HL-60 (cell line): ENCODE results near the gene EFCAB6.

Experiments
- POLR2AphosphoS5 ChIP-seq: IDR thresholded peaks from 2 replicates; pipeline ENCODE4 v1.6.1; 2012; ENCODE audit warnings: low read depth
- SPI1 ChIP-seq: IDR thresholded peaks from 2 replicates; pipeline ENCODE4 v1.6.1; 2012; ENCODE audit warnings: low read depth, mild to moderate bottlenecking, borderline replicate concordance
- TF ChIP-seq, protein P1 (sequence below): IDR thresholded peaks from one replicate; pipeline ENCODE4 v1.5.1; 2011; ENCODE audit warnings: low read length, control low read depth, inconsistent platforms; ENCODE audit not compliant: insufficient read depth
- TF ChIP-seq, protein P2 (sequence below): IDR thresholded peaks from 2 replicates; pipeline ENCODE4 v1.6.1; 2012; ENCODE audit warnings: low read depth; ENCODE audit not compliant: insufficient replicate concordance

DNA sequence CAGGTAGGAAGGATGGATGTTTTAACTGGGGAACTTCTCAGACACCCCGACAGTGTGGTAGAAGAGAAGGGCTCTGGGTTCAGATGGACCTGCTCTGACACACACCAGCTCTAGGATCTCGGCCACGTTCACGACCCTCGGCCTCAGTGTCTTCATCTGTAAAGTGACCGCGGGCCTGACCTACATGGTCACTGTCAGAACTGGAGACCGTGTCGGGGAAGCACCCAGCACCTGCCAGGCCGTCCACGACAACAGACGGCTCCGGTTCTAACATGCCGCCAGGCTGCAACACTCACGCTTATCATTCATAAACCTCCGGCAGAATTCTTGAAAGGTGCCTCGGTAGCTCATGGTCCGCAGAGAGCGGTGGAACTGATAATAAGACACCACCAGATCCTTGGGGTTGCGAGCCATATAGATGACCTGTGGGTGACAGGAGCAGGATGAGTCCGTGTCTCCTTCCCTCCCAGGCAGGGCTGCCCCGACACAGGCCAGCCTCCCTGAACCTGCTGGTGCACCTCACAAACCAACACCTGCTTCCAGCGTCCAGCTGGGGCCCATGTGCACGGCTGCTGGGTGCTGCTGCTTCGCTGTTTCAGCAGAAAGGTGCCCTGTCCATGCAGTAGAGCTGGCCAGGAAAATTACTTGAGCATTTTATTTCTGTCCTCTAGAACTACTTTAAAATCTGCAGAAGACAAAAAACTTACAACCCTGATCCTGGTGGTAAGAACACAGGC is 26.6 kb upstream of the EFCAB6 start:
- TF ChIP-seq, protein P1, sequence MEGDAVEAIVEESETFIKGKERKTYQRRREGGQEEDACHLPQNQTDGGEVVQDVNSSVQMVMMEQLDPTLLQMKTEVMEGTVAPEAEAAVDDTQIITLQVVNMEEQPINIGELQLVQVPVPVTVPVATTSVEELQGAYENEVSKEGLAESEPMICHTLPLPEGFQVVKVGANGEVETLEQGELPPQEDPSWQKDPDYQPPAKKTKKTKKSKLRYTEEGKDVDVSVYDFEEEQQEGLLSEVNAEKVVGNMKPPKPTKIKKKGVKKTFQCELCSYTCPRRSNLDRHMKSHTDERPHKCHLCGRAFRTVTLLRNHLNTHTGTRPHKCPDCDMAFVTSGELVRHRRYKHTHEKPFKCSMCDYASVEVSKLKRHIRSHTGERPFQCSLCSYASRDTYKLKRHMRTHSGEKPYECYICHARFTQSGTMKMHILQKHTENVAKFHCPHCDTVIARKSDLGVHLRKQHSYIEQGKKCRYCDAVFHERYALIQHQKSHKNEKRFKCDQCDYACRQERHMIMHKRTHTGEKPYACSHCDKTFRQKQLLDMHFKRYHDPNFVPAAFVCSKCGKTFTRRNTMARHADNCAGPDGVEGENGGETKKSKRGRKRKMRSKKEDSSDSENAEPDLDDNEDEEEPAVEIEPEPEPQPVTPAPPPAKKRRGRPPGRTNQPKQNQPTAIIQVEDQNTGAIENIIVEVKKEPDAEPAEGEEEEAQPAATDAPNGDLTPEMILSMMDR: no peak
- TF ChIP-seq POLR2AphosphoS5 (no peak), SPI1 (no peak)
- TF ChIP-seq, protein P2, sequence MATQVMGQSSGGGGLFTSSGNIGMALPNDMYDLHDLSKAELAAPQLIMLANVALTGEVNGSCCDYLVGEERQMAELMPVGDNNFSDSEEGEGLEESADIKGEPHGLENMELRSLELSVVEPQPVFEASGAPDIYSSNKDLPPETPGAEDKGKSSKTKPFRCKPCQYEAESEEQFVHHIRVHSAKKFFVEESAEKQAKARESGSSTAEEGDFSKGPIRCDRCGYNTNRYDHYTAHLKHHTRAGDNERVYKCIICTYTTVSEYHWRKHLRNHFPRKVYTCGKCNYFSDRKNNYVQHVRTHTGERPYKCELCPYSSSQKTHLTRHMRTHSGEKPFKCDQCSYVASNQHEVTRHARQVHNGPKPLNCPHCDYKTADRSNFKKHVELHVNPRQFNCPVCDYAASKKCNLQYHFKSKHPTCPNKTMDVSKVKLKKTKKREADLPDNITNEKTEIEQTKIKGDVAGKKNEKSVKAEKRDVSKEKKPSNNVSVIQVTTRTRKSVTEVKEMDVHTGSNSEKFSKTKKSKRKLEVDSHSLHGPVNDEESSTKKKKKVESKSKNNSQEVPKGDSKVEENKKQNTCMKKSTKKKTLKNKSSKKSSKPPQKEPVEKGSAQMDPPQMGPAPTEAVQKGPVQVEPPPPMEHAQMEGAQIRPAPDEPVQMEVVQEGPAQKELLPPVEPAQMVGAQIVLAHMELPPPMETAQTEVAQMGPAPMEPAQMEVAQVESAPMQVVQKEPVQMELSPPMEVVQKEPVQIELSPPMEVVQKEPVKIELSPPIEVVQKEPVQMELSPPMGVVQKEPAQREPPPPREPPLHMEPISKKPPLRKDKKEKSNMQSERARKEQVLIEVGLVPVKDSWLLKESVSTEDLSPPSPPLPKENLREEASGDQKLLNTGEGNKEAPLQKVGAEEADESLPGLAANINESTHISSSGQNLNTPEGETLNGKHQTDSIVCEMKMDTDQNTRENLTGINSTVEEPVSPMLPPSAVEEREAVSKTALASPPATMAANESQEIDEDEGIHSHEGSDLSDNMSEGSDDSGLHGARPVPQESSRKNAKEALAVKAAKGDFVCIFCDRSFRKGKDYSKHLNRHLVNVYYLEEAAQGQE: no peak
